PFSK-1 (cell line): Measurements from ENCODE around the gene TPK1.

Experiments used
- FOXP2 ChIP-seq: optimal IDR thresholded peaks from 2 replicates; pipeline ENCODE3; 2011; ENCODE audit warnings: borderline replicate concordance, control low read depth, inconsistent platforms; ENCODE audit not compliant: insufficient read depth; ENCODE audit errors: extremely low read length, extremely low read depth
- POLR2AphosphoS5 ChIP-seq: IDR thresholded peaks from 2 replicates; pipeline ENCODE4 v1.6.1; 2012; ENCODE audit warnings: low read depth, mild to moderate bottlenecking, control low read depth, low read length, moderate library complexity
- SIN3A ChIP-seq: IDR thresholded peaks from 2 replicates; pipeline ENCODE4 v1.6.1; 2012; ENCODE audit warnings: mild to moderate bottlenecking, low read length, moderate library complexity, borderline replicate concordance; ENCODE audit not compliant: insufficient read depth
- TAF1 ChIP-seq: IDR thresholded peaks from 2 replicates; pipeline ENCODE4 v1.6.1; 2012; ENCODE audit warnings: low read length, control low read depth, borderline replicate concordance; ENCODE audit not compliant: insufficient read depth
- TF ChIP-seq, protein P1 (sequence below), 2 experiments: IDR thresholded peaks; 2 replicates each; pipeline versions ENCODE4 v1.6.1 to v1.8.0; 2011 to 2012; ENCODE audit warnings: low read depth in 2 of 2, low read length in 2 of 2, control low read depth in 1 of 2, inconsistent platforms in 1 of 2, mild to moderate bottlenecking in 1 of 2, moderate library complexity in 1 of 2; ENCODE audit not compliant: insufficient read depth in 1 of 2

The TPK1 gene

DNA sequence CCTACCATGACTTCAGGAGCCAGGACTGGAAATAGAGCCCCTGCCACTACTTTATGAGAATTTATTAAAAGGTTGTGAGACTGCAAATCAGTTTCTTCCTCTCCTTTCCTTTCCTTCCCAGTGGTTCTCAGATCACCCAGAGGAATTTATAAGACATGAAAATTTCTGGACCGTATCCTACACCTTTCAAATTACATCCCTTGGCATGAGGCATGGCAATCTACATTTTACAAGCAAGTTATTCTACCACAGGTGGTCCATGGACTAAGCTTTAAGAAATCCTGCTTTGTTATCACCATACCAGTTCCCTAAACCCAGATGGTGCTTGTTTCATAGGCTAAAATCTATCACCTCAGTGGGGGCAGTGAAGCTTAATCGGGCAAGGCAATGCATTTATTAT lies 66.5 kb downstream of the TPK1 start:
- TF ChIP-seq POLR2AphosphoS5 (no peak), TAF1 (no peak), SIN3A (no peak), FOXP2 (no peak)
- TF ChIP-seq, protein P1, sequence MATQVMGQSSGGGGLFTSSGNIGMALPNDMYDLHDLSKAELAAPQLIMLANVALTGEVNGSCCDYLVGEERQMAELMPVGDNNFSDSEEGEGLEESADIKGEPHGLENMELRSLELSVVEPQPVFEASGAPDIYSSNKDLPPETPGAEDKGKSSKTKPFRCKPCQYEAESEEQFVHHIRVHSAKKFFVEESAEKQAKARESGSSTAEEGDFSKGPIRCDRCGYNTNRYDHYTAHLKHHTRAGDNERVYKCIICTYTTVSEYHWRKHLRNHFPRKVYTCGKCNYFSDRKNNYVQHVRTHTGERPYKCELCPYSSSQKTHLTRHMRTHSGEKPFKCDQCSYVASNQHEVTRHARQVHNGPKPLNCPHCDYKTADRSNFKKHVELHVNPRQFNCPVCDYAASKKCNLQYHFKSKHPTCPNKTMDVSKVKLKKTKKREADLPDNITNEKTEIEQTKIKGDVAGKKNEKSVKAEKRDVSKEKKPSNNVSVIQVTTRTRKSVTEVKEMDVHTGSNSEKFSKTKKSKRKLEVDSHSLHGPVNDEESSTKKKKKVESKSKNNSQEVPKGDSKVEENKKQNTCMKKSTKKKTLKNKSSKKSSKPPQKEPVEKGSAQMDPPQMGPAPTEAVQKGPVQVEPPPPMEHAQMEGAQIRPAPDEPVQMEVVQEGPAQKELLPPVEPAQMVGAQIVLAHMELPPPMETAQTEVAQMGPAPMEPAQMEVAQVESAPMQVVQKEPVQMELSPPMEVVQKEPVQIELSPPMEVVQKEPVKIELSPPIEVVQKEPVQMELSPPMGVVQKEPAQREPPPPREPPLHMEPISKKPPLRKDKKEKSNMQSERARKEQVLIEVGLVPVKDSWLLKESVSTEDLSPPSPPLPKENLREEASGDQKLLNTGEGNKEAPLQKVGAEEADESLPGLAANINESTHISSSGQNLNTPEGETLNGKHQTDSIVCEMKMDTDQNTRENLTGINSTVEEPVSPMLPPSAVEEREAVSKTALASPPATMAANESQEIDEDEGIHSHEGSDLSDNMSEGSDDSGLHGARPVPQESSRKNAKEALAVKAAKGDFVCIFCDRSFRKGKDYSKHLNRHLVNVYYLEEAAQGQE (IDR thresholded peaks at IDR 0.05; ENCODE audit: insufficient read depth in 1 of 2, low read depth in 2 of 2, low read length in 2 of 2) = no peak

DNA sequence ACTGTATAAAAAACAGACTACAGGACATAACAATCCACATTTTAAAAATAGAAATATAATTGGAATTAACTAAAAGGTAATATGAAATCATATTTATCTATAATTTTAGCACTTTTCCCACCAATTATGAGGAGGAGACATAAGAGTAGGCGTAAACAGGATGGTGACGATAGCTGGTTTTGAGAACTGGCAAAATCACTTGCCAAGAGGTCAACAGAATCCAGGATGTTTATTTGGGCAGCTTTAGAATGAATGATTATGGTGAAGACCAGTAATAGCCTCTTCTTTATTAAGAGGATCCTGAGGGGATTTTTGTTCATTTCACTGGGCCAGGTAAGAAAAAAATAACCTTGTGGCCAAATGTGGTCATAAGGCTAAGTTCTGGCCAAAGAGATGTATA lies 67.2 kb downstream of the TPK1 start:
- TF ChIP-seq TAF1 (no peak), FOXP2 (no peak), POLR2AphosphoS5 (no peak)

DNA sequence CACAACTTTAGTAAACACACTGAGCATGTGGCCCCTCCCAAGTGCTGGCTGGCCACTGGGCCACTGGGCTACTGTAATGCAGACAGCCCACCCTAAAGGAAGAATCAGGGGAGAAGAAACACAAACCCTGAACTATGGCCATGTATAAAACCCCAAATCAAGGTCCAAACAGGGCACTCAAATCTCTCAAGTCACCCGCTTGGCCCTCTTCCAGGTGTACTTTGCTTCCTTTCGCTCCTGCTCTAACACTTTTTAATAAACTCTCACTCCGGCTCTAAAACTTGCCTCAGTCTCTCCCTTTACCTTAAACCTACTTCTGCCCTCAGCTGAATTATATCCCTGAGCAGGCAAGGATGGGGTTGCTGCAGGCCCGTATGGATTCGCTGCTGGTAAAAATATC lies 72.6 kb downstream of the TPK1 start:
- TF ChIP-seq TAF1 (no peak), FOXP2 (no peak), SIN3A (no peak), POLR2AphosphoS5 (no peak)
- TF ChIP-seq, protein P1 (IDR thresholded peaks at IDR 0.05; ENCODE audit: insufficient read depth in 1 of 2, low read depth in 2 of 2, low read length in 2 of 2) = no peak

DNA sequence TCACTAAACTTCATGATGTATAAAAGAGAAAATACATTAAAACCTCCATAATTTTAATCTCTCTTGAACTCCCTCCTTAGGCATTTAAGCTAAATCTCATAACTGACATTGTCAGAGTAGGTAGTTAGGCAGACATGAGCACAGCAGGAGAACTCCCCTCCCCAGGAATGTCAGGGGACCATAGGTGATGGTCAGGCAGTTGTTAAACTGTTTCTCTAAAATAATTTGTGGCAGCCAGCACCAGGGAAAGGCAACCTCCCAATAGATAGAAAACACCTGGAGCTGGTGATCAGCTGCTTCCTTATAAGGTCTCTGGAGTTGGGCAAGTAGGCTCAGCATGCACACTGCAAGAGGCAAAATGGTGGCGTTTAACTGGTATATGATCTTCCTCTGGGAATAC lies 73.0 kb downstream of the TPK1 start:
- TF ChIP-seq FOXP2 (no peak), SIN3A (no peak), TAF1 (no peak), POLR2AphosphoS5 (no peak)
- TF ChIP-seq, protein P1 (IDR thresholded peaks at IDR 0.05; ENCODE audit: insufficient read depth in 1 of 2, low read depth in 2 of 2, low read length in 2 of 2) = no peak

DNA sequence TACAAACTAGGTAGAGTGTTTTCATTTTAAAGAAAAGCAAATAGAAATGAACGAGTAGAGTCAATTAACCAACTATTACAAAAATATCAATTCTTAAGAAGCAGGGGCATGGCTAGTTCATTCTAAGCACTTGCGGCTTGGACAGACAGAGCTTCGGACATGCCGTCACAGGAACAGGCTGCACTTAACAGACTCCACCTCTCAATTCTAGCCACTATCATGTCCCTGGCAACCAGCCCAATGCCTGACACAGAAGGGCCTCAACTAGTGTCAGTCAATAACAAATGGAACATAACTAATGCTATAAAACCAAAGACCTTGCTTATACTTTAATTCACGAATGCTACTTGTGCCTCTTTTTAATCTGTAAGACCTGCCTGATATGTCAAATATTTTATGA lies 74.4 kb downstream of the TPK1 start:
- TF ChIP-seq POLR2AphosphoS5 (no peak), SIN3A (no peak)
- TF ChIP-seq, protein P1 (IDR thresholded peaks at IDR 0.05; ENCODE audit: insufficient read depth in 1 of 2, low read depth in 2 of 2, low read length in 2 of 2) = no peak
